OCI-LY1 (cell line): ENCODE measurements around the gene CNTNAP2.

Source experiments
- EZH2 ChIP-seq: fragments of 200-600 bp; sonication (generic), shearing (Covaris generic); IDR thresholded peaks from 2 replicates; pipeline ENCODE4 v1.8.0; 2017; ENCODE audit warnings: borderline replicate concordance, mixed run types, mild to moderate bottlenecking, antibody characterized with exemption, low read length, moderate library complexity, mixed read lengths
- TF ChIP-seq, protein P1 (sequence below): fragments of 200-600 bp; sonication (generic), shearing (Covaris generic); IDR thresholded peaks from 2 replicates; pipeline ENCODE4 v1.5.1; 2017; ENCODE audit warnings: mild to moderate bottlenecking, antibody characterized with exemption, low read length, moderate library complexity, mixed read lengths

DNA sequence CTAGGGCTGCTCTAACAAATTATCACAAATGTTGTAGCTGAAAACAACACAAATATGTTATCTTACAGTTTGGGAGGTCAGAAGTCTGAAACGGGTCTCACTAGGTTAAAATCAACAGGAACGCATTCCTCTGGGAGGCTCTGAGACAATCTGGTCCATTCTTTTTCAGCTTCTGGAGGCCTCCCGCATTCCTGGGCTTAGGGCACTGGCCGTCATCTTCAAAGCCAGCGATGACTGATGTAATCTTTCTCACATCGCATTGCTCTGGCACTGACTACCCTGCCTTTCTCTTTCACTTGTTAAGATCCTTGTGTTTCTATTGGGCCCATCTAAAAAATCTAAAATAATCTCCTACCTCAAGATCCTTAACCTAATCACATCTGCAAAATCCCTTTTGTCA lies 1402.5 kb downstream of the CNTNAP2 start:
- no peak for TF ChIP-seq EZH2
- TF ChIP-seq, protein P1, sequence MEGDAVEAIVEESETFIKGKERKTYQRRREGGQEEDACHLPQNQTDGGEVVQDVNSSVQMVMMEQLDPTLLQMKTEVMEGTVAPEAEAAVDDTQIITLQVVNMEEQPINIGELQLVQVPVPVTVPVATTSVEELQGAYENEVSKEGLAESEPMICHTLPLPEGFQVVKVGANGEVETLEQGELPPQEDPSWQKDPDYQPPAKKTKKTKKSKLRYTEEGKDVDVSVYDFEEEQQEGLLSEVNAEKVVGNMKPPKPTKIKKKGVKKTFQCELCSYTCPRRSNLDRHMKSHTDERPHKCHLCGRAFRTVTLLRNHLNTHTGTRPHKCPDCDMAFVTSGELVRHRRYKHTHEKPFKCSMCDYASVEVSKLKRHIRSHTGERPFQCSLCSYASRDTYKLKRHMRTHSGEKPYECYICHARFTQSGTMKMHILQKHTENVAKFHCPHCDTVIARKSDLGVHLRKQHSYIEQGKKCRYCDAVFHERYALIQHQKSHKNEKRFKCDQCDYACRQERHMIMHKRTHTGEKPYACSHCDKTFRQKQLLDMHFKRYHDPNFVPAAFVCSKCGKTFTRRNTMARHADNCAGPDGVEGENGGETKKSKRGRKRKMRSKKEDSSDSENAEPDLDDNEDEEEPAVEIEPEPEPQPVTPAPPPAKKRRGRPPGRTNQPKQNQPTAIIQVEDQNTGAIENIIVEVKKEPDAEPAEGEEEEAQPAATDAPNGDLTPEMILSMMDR = no peak
